HG02970 (cell line): ENCODE data around the gene SESN3.
"Not testable (repeated sequence)": the region's sequence is repeated elsewhere in the genome, so short reads cannot be mapped to it uniquely, and the experiment has no call there.

Source experiments
- ATAC-seq: cut with Tn5 transposase; IDR thresholded peaks from one replicate; pipeline ENCODE4 v1.9.1; 2021; ENCODE audit warnings: mild to moderate bottlenecking, moderate library complexity, moderate number of reproducible peaks; ENCODE audit not compliant: unreplicated experiment, low FRiP score

SESN3 gene

GRCh38 chr11:95228081-95228749, 2.8 kb downstream of the SESN3 start:
- no peak for ATAC-seq

GRCh38 chr11:95227060-95227459, 3.9 kb downstream of the SESN3 start:
- not testable (repeated sequence) for ATAC-seq

GRCh38 chr11:95222817-95223216, 8.2 kb downstream of the SESN3 start:
- ATAC-seq: no peak

- ATAC-seq: no peak
These were observed 11.4 kb downstream of the SESN3 start for GRCh38 chr11:95219599-95219998.

DNA sequence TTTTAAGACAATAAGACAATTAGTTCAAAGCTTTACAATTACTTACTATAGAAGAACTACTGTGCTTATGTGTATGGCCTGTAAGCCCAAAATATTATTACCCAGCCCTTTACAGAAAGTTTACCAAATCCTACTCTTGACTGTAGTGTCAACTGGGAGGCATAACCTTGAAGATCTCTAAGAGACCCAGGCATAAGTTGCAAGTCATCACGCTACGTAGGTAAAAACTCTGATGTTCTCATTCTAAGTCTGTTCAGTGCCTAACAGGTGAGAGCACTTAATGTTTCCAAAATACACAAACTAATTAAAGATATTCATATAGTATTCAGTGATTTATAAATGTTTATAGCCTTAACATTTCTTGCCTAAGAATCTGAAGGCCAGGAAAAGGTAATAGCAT, 12.9 kb downstream of the SESN3 start:
- no peak for ATAC-seq

DNA sequence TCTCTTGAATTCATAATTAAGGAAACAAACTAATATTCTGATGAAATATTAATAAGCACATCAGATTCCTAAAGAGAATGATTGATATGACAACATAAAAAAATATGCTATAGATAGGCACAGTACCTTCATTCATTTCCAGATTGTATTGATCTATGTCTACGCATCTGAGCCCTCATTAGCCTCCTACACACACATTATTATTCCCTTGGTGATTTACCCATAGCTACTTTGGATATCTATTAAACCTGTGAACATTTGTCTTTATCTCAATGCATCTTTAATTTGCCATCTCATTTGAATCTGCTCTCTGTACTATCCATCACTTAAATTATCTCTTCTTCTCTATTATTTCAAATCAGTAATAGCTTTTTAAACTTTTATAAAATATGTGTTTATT, 18.4 kb downstream of the SESN3 start:
- ATAC-seq: no peak

DNA sequence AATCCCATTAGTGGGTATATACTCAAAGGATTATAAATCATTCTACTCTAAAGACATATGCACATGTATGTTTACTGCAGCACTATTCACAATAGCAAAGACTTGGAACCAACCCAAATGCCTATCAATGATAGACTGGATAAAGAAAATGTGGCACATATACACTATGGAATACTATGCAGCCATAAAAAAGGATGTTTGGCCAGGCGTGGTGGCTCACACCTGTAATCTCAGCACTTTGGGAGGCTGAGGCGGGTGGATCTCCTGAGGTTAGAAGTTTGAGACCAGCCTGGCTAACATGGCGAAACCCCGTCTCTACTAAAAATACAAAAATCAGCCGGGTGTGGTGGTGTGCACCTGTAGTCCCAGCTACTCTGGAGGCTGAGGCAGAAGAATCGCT, 21.5 kb downstream of the SESN3 start:
- ATAC-seq: not testable (repeated sequence)

GRCh38 chr11:95200781-95201457, 30.1 kb downstream of the SESN3 start:
- ATAC-seq: no peak

DNA sequence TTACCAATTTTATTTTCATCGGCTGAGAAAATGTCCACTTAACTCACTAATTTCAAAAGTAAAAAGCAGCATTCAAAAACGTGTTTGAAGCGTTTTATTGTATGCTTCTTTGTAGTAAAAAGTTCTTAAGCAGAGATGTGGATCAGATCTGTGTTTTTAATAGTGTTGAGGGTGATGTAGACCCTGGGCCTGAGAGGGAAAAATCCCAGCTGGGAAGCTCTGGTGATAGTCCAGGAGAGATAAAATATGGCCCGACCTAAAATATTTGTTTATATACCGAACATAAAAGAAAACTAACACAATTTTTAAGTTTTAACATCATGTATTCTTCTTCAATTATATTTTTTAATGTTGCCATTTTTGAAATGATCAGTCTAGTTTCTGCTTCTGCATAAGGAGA, 35.2 kb downstream of the SESN3 start:
- ATAC-seq: no peak

- no peak for ATAC-seq
These were observed 37.5 kb downstream of the SESN3 start for GRCh38 chr11:95193541-95193940.

DNA sequence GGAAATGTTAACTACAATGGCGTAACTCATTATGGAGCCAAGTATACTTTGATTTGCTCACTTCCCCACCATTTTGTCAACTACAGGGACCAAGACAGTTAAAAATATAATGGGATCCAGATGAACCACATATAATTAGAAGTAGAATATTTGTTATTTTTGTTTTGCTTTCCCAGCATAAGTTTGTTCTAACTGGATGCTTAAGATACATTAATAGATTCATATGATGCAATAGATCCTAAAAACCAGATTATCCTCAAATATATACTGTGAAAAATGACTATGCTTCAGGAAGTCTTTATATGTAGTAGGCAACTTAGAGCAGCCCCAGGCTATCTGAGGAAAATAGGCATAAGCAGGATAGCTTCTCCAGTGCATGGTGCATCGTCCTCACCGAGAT, 38.3 kb downstream of the SESN3 start:
- ATAC-seq: no peak

DNA sequence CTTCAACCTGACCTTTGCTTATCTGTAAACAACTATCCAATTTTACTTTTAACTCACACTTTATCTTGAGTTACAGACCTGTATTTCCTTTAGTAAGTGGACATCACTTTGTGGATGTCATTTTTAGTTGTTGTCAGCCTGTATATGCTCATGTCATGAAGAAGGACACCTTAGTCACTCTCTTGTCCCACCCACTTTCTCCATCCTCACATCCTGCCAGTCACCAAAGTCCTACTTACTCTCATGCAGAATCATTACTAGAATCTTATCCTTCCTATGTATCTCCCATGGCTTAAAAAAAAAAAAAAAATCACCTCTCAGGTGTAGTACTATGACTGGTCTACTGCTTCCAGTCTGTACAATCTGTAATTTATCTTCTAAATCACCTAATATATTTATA, 43.3 kb downstream of the SESN3 start:
- no peak for ATAC-seq

DNA sequence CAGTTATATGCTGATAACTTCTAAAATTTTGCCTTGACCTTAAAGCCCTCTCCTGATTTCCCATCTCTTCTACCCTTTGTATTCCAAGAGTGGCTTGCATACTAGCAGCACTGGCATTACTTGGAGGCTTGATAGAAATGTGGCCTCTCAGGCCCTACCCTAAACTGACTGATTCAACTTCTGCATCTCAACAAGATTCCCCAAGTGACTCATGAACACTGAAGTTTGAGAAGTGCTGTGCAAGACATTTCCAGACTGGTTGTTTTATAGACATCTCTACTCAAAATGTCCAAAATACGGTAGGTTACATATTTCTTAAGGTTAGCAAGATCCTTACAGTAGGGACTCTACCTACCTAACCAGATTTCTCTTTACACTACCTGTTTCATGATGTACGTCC, 48.6 kb downstream of the SESN3 start:
- no peak for ATAC-seq

DNA sequence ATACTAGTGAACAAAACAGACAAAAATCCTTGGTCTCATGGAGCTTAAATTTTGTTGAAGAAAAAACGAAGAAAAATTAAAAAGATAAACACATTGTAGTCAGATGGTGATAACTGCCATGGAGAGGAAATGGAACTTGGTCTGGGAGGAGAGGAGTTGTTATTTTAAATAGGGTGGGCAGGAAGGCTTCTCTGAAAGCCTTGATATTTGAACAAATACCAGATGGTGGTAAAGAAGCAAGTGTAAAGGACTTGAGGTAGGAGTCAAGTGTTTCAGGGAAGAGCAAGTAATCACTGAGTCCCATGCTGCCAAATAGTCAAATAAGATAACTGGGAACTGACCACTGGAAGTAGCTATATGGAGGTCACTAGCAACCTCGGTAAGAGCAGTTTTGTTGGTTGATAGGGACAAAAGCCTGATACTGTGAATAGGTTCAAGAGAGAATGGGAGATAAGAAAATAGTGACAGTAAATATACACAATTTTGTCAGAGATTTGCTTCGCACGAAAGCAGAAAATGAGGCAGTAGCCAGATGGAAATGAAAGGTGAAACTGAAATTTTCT, 55.1 kb downstream of the SESN3 start:
- no peak for ATAC-seq

DNA sequence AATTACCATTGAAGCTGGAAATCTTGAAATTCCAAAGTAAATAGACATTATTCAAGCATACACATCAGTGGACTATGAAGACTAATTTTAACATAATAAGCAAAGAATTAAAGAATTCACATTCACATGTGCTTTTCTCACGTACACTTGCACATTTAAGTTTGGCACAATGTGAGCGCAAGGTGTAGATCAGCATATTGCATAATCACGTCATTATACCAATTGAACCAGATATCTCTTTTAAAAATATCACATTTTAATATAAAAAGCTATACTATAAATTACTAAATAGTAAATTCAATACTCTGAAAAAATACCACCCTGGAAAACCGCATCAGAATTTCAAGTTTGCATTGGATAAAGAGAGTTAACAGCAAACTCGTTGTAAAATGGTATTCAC, 60.7 kb downstream of the SESN3 start:
- no peak for ATAC-seq

DNA sequence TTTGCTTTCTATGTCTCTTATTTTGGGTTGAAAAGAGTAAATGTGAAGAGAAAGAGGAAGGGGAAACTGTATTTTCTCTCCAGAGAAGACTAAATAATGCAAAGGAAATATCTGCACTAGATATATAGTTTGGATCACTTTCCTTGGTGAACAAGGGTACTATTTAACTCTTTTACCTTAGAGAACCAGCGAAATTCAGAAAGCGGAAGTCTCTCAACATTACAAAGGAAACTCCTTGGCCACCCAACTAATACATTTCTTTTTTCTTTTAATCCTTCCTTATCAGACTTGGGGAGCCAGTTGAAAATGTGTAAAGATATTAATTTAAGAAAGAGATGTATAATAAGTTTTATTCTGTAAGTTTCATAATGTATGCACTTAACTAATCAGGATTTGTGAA, 64.2 kb downstream of the SESN3 start:
- ATAC-seq: no peak

DNA sequence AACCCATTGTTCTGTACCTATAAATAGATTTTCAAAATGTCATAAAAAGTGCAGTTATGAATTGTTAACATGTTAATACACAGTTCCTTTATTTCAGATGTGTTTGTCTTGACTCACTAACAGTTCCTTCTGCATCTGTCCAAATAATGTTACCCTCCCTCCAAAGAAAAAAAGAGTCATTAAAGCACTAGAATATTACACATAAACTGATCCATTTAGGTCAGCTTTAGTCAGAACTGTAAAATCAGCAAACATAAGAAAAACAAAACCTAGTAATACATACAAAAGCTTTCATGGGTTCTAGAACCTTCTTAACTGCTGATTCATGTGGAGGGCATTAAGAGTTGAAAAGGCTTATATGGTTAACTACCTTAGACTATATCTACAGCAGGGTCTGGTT, 65.4 kb downstream of the SESN3 start:
- no peak for ATAC-seq

DNA sequence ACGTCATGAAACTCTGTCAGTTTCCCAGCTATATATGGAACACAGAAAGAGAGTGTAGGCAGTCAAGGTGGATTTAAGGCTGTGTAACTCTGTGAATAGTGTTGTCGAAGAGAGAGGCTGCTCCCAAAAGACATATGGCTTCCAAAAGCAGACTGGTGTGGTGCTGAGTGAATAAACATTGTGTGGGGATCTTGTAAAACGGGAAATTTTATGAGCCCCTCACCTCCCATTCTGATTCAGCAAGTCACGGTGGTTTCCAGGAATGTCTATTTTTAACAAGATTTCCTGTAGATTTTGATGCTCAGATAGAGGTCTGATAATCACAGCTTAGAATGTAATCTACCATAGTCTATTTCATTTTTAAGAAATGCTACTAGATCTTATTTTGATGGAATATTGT, 67.9 kb downstream of the SESN3 start:
- no peak for ATAC-seq

DNA sequence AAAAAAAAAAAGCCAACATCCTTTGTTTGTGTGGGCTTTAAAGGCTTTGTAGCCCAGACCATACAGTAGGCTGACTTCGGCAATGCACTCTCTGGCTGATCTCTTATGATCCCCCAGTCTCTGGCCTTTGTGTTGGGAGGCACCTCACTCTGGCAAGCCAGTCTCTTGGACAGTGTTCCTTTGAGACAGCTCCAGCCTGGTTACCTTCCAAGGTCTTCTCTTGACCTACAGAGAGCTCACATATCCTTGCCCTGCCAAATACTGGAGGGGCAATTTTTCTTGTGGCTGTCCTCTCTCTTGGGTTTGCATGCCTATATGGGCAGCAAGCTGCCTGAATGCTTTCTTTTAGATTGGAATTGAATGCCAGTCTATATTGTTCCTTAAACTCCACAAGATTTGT, 69.8 kb downstream of the SESN3 start:
- no peak for ATAC-seq

- no peak for ATAC-seq
These were observed 73.2 kb downstream of the SESN3 start for GRCh38 chr11:95157824-95158223.

DNA sequence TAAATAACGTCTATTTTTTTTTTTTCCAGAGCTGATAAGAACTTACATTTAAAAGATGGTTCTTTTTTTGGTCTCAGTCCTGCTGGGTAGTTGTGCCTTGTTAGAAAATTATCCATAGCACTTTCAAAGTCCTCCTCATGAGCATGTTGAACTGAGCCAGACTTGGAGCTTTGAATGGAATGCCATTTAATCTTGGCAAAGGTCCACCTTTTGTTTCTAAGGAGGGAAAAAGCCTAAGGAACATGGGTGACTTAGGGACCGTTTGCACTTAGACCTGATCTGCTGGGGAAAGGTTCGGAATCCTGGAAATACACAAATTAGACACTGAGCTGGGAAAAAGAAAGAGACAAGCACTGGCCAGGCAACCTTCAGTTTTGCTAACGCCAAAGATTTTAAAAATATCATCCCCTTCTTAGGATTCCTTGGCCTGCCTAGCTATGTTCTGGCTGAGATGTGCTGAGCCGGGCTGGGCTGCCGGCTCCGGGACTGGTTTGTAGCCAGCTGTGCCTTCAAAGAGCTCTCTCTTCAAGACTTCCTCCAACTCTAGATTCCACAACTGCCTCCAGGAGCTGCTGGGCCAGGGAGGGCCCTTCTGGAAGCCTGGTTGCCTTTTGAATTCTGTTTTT, 74.0 kb downstream of the SESN3 start:
- ATAC-seq: no peak
